NCI-H2171 (cell line): Measurements from ENCODE around the gene UBE2J2.

ENCODE experiments used
- DNase-seq: peaks from one replicate; lab custom pipeline; 2025; lab: John Stamatoyannopoulos, UW

Gene UBE2J2

DNA sequence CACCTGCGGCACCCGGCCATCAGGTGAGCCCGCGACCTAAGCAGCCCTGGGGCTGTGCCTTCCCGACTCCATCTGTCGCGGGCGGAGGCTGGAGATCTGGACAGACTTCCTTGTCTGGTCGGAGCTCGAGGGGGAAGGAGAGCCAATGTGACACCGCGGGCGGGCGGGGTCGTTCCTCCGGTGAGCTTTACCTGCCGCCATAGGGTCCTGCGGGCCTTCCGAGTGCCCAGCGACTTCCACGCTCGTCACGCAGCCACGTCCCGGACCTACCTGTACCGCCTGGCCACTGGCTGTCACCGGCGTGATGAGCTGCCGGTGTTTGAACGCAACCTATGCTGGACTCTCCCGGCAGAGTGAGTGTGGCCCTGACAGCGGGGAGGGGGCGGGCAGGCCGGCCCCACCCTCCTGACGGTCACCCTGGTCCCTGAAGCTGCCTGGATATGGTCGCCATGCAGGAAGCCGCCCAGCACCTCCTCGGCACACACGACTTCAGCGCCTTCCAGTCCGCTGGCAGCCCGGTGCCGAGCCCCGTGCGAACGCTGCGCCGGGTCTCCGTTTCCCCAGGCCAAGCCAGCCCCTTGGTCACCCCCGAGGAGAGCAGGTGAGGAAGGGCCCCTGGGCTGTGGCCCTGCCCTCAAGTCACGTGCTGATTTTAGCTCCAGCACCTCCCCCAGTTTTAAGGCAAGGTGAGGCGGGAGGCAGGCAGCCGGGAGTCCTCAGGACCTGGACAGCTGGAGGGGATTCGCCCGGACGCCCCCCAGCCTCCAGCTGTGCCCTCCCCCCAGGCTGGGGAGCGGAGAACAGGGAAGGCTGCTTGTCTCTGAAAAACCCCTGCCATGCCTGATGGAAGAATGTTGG is 35.8 kb upstream of the UBE2J2 start:
- DNase-seq: no peak

DNA sequence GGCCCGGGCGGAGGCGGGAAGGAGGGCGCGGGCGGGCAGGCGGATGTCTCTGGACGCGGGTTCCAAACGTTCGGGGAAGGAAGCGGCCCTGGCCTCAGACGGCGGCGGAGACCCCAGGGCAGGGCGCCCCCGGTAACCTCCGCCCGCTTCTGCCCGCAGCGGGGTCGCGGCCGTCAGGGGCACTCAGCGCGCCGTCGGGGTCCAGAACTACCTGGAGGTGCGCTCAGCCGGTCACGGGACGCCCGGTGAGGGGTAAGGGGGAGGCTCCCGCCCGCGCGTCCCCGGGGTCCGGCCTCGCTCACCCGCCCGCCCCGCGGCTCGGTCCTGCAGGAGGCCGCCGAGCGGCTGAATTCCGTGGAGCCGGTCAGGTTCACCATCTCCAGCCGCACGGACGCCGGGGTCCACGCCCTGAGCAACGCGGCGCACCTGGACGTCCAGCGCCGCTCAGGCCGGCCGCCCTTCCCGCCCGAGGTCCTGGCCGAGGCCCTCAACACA is 35.1 kb upstream of the UBE2J2 start:
- no peak for DNase-seq

DNA sequence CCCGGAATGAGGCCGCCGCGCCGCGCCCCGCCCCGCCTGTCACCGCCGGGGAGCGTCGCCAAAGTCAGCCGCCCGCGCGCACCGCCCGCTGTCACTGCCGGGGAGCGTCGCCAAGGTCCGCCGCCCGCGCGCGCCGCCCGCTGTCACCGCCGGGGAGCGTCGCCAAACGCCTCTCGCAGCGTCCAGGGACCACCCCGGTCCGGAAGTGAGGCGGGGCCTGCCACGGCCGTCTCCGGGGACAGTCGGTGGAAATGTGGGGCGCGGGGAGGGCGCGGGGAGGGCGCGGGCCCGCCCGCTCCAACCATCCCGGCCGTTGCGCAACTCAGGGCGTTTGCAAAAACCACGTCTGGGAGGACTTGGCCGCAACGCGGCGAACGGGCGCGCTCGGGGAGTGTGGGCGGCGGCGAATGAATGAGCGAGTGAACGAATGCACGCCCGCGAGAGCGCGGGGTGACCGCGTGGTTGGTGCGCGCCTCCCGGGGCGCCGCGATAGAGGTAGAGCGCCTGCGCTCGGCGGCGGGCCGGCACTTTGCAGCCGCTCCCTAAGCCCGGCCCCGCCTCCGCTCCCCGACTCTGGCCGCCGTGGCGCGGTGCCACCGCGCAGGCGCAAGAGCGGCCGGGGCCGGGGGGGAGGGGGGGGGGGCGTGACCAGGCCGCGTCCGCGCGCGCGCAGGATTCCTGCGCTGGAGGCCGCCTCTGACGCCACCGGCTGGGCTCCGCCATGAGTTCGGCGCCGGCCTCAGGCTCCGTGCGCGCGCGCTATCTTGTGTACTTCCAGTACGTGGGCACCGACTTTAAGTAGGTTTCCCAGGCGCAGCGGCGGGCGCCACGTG is 34.5 kb upstream of the UBE2J2 start, which contains the start of the genes ACAP3 and PUSL1:
ACAP3 (minus strand) TSS at position 8 of the 833 bp plus-strand sequence. CDS start 115 bp downstream, outside the sequence.
PUSL1 (plus strand) TSS at position 675 of the 833 bp plus-strand sequence; CDS start at position 722, 47 bp downstream.
- peak; percentile 93 for DNase-seq

DNA sequence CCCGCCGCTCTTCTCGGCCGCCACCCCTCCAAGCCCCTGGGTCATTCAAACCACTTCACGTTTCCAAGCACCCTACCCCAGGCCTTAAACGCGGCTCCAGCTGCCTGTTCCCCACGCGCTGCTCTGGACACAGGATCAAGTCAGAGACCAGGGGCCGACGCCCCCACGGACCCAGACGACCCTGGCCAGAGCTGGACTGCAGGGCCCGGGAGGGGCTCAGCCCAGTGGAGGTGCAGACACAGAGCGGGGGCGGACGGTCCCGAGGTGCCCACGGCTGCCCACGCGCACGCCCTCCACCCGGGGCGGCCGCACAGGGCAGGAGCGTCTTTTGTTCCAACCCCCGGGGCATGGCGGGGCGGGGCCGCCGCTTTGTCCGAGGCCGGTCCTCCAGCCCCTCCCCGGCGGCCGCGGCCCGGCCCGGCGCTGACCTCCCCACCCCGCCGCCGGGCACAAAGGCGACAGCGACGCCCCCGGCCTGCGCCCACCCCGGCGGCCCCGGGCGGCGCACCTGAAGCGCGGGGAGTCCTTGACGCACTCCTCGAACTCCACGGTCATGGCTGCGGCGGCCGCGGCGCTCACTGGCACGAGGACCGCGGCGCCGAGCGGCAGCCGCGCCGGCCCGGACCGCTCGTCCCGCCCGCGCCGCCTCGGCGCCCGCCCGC is 33.7 kb upstream of the UBE2J2 start:
- no peak for DNase-seq

DNA sequence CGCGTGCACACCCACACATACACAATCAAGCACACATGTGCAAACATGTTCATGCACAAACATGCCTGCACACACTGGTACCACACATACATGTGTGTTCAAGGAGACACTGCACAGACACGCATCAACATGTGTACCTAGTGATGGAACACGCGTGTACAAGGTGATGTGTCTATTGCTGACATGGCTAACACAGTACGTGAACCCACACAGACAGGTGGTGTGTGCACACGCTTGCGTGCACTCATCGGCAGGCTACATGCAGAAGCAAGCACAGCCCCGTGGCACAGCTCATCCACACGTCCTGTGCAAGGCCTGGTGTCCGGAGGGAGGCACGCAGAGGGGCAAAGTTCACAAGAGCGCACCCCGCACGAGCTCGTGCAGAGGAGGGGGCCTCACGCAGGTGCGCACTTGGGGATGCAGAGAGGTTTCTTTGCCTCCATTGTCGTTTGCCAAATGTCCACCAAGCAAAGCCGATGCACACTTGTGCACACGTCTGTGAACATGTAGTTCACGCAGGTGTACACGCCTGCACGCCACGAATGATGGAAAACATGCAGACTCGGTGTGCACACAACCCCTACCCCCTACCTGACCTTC is 33.1 kb upstream of the UBE2J2 start:
- no peak for DNase-seq

DNA sequence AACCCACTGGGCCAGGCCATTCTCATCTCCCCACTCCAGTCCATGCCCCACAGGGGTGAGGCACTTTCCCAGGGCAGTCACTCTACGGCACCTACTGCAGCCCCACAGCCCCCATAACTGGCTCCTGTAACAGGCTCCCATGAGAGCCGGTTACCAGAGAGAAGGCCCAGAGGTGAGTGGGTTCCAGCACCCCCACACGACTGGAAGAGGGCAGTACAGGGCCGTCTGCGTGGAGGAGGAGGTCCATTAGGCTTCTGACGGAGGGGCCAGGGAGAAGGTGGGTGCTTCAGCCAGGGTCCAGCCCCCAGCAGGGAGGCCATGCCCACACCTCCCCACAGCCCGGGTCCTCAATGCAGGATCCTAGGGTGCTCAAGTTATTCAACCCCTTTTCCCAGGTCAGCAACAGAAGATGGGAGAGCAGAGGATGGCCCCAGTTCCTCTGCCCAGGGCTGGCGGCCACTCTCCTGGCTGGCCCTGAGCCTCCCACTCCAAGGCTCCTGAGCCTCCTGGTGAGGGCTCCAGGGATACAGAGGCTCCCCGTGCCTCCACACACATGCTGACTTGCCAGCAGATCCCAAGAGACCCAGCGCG is 32.5 kb upstream of the UBE2J2 start:
- peak; percentile 46 for DNase-seq

DNA sequence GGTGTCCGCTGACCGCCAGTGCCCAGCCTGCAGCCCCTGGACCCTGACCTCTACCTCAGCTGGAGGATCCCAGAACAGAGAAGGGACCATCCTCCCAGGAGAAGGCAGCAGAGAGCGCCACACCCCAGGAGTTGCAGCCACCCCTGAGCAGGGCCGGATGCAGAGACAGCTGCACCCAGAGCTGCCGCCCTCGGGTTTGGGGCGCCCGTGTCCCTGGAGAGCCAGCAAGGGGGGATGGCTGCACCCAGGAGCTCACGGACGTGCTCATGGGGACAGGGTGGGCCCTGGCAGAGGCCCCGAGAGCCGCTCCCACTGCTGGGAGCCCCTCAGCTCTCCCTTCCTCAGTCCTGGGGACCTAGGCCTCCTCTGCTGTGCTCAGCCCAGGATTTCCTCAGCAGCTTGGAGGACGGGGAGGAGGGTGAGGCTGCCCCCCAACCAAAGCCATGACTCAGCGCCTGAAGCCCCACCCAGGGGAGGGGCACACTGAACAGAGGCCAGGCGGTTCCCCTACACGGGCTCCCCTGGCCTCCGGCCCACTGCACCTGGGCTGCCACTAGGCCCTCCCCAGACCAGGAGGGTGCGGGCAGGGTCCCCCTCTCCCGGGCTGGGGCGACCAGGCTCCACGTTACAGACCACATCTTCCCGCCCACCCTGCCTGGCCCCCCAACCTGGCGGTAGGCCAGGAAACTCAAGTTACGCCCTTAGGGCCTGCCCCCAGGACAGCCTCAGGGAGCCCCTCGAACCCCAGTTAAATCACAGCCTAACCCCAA is 31.8 kb upstream of the UBE2J2 start:
- DNase-seq: peak; percentile 78

DNA sequence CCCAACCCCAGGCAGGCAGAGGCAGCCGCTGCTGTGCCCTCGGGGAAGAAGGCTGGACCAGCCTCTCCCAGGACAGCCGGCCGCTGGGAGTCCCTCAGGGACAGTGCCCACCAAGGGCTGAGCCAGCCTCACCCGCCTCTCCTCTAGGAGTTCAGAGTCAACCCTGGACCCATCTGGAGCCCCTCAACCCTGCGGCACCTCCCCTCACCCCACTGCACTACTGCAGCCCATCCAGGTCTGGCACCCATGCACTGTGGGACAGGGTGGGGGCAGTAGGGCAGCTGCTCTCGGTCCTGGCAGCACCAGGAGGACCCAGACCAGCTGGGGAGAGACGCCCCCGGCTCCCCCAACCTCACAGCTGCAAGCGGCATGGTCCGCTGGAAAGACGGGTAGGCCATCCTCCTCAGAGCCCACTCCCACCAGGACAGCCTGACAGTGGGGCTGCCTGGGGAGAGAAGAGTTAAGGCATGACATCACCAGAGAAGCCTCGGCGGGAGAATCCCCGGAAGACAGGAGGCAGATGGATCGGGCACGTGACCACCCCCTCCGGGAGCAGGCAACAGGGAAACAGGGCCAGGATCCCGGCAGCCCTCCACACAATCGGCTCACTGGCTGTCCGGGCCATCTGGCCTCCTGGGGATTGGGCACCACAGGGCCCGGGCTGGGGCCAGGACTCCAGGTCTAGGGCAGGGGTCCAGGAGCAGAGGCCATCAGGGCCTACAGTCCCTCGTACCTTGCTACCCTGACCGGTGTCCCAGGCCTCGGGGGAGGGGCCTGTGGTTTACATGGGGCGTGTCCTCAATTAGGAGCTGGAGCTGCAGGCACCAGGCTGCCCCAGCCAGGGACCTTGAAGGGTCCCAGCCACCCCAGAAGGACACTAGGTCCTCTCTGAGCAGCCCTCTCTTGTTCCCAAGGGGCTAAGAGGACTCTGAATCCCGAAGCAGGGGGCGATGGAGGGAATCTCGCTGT is 31.0 kb upstream of the UBE2J2 start:
- DNase-seq: peak; percentile 90

DNA sequence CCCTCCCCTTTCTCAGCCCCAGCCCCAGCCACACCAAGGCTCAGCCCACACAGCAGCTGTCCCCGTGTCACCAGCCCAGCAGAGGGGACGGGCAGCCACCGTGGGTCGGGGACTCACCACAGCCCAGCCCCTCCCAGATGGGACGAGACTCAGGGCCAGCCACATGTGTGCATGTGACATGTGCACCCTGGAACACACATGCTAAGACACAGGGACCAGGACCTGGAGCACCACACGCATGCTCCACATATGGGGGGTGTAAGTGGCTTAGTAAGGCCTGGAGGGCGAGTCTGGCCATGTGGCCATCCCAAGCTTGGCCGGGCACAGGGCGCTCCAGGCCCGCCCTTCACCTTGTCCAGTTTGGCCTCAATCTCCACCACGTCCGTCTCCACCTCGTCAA is 30.1 kb upstream of the UBE2J2 start:
- DNase-seq: no peak

DNA sequence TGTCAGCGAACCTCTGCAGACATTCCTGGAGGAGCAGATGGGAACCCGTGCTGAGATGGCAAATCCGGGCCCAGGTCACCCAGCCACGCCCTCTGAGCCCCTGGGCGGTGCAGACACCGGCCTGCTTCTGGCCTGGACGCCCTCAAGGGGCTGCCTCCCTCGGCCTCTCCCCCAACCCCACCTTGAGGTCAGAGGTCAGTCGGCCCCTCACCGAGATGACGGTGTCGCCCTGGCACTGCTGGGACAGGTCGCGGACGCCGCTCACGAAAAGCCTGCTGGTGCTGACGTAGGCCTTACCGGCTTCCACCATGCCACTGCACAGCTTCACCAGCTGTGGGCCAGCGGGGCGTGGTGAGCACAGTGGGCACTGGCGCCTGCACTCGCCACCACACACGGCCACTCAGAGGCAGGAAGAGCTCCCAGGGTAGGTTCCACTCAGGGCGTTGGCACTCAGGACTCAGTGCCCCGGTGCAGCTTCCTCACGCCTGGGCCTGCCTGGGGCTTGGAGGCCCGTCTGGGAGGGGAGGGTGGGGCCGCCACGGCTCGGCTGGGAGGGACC is 29.4 kb upstream of the UBE2J2 start:
- peak; percentile 48 for DNase-seq

DNA sequence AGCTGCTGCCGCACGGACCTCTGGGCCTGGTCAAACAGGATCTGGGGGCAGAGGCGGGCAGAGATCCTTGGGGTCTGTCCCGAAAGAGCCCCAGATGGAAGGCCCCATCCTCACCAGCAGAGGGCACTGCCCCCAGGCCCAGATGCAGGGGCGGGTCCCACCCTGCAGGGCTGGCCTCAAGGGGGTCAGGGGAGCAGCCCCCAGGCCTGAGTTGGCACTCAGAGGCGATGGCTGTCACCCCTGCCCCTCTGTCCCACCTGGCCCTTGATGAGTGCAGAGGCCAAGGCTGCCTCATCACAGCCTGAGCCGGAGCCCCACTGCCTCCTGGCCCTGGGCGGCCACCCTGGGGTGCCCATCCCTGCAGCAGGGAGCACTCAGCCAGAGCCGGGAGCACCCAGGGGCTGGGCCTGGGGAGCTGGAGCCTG is 28.4 kb upstream of the UBE2J2 start:
- DNase-seq: no peak

DNA sequence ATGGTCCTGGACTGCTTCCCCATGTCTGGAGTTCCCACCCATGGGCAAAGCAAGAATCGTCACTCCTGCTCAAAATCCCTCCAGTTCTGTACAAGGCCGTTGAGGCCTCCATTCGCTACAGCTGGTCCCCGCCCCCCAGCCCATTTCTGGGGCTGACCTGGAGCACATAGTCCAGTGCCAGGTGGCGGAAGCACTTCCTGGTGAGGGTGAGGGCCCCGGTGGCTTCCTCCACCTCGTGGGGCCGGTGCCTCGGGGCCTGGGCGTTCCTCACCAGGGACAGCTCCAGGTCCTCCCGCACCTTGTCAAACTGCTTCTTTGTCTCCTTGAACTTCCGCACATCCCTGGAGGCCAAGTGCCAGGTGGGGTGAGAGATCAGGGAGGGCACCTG is 26.7 kb upstream of the UBE2J2 start:
- DNase-seq: no peak

DNA sequence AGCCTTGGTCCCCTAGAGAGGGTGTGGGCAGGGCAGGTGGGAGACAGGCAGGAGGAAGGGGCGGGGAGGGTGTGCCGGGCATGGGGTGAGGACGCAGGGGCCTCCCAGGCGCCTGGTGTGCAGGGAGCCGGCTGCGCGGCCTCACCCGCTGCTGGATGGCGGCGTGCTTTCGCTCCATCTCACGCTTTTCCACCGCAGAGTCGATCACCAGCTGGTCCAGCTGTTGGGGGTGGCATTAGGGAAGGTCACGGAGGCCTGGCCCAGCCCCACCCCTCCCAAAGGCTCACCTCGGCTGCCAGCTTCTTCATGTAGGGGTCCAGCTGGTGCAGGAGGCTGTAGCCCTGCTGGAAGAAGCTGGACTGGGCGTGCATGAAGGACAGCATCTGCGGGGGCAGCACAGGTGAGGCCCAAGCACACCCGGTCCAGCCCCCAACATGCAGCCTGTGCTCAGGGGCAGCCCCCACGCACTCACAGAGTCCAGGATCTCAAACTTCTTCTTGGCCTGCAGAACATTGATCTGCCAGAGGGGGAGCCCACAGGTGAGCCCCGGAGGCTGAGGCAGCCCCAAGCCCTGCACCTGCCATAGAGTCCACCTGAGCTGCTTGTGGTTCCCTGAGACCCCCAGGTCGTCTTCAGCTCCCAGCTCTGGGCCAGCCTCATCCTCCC is 26.2 kb upstream of the UBE2J2 start:
- no peak for DNase-seq

DNA sequence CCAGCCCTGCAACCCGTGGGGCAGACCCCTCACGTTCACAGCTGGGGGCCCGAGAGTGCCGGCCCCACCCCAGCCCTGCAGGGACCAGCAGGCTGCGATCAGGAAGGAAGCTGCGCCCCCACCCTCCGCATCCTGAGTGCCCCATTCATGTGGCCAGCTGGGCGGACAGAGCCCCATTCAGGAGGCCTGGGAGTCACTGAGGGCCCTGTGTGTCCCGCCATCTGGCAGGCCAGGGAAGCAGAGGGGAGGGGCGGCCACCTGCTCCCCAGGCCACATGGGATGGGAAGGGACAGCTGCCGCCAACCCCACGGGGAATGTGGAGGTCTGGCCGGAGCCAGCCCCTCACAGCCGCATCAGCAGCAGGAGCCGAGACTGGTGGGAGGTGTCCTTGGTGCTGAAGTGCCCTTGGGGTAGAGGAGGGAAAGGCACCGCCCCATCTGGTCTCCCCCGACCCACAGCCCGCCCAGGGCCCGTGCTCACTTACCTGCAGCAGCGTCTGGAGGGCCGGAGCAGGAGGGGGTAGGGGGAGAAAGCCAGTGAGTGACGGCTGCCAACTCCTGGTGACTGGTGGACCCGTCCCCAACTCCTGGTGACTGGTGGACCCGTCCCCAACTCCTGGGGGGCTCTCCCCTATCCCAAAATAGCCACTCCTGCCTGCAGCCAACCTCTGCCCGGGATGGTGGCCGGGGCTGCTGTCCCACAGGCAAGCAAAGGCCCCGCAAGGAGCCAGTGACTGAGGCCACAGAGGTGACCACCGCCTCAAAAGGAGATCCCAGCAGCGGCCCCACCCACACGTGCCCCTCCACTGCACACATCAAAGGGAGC is 25.4 kb upstream of the UBE2J2 start:
- DNase-seq: peak; percentile 47

DNA sequence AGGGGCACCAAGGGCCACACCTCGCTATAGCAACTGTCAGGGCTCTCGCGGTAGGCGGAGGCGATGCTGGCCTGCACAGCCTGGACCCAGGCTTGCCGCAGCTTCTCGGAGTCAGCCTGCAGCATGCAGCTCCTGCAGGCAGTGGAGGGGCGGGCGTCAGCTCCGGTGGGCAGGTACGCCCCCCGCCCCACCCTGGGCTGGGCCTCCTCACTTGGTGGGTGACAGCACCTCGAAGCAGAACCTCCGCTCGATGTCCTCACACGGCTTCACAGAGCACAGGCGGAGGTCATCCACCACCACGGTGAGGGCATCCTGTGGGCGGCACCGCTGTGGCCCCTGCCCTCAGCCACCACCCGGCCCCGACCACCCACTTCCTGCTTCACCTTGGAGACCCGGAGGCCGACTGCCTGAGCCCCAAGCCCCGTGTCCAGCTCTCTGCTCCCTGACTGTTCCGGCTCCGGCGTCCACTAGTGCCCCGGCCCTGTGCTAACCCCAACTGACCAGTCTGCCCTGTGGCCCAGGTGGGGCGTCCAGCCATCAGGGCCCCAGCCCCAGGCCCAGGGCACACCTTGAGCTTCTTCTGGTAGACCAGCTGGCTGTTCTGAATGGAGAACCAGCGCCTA is 24.3 kb upstream of the UBE2J2 start:
- no peak for DNase-seq

DNA sequence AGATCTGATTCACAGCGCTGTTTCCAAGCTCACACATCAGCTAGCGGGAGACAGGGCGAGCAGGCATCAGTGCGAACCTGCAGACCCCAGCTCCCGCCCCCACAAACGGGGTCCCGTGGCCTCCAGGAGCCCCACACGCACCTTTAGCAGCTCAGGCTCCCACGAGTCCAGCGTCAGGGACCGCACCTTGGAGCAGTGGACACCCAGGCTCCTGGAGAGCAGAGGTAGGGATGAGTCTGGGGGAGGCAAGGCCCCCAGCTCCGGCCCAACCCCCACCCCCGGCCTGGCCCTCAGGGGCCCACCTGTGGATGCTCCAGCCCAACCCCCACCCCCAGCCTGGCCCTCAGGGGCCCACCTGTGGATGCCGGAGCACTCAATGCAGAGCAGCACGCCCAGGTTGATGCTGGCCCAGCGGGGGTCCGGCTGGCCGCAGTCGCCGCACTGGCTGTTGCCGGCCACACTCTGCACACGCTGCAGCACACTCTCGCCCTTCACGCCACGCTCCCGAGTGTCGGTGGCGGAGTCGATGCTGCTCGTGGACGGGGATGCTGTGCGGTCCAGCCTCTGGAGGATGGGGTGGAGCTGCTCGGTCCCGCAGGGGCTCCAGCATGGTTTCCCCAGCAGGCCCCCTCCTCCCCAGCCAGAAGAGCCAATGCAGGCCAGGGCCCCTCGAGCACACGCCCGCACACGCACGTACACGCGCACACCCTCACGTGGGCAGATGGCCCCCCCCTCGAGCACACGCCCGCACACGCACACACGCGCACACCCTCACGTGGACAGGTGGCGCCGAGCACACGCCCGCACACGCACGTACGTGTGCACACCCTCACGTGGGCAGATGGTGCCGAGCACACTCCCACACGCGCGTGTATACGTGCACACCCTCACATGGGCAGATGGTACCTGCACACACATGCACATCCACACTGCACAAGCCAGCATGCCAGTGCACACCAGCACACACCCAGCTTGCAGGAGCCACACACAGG is 22.7 kb upstream of the UBE2J2 start:
- no peak for DNase-seq
